IPS-NIHi7 (cell line): Measurements from ENCODE around the gene NPAS3.

Source experiments
- DNase-seq: peaks from one replicate; pipeline ENCODE4 v3.0.0; 2012; ENCODE audit warnings: mixed read lengths; ENCODE audit errors: extremely low spot score

Gene NPAS3

DNA sequence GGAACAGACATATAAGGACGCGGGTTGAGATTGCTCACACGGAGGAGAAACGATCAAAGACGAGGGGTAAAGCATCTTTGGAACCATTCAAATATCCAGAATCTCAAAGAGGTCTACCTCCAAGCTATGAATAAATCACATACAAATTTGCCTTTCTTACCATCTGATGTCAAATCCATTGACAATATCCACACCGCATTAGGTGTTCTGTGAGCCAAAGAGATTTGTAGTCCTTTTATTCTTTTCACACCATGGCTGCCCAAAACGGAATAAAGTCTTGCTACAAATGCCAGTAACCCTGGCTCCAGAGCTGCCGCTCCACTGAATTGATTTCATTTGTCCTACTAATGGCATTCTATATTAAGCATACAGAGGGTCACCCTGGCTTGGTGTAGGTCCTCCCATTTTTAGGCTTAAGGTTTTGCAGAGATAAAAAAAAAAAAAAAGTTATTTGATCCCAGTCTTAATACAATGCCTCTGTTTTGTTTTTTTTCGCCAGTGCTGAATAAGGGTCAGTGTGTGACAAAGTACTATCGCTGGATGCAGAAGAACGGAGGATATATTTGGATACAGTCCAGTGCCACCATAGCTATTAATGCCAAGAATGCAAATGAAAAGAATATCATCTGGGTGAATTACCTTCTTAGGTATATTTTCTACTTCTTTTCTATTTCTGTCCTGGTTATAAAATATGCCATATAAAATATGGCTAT lies 854.9 kb downstream of the NPAS3 start:
- DNase-seq: no peak

DNA sequence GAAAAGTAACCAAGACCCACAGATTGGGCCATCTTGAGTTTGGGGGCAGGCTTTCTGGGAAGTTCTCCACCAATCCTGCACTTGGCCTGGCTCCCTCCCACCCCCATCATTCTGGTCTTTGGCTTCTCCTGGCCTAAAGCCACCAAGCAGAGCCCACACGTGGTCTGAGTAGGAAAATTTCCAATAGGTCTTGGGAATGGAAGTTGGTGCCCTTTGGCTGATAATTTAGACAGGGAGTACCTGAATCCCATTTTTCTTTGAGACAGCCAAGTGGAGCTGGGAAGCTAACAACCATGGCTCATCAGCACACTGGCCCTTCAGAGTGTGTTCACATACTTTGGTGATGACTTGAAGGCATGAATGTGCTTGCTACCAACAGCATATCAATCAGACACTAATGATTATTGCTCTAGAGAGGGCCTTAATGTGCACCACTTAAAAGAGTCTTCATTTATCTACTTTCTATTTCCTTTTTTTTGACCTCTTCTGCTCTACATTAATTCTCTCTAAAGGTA lies 856.2 kb downstream of the NPAS3 start:
- DNase-seq: no peak

DNA sequence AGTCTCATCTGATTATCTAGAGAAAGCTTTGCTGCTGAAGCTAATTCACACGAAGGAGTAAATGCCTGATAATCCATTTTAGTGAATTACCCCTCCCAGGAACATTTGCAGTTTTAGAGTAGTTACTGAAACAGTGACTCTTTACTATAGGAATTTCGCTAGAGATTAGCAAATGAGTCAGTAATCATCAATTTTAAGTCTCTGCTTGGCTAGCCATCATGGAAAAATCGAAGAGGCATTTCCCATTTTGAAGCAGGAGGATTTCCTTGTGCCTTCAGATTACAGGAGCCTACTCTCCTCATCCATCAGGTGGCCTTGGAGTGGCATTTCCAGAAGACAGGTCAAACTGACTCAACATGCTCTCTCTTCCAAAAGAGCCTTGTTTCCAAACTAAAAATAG lies 857.7 kb downstream of the NPAS3 start:
- DNase-seq: no peak

DNA sequence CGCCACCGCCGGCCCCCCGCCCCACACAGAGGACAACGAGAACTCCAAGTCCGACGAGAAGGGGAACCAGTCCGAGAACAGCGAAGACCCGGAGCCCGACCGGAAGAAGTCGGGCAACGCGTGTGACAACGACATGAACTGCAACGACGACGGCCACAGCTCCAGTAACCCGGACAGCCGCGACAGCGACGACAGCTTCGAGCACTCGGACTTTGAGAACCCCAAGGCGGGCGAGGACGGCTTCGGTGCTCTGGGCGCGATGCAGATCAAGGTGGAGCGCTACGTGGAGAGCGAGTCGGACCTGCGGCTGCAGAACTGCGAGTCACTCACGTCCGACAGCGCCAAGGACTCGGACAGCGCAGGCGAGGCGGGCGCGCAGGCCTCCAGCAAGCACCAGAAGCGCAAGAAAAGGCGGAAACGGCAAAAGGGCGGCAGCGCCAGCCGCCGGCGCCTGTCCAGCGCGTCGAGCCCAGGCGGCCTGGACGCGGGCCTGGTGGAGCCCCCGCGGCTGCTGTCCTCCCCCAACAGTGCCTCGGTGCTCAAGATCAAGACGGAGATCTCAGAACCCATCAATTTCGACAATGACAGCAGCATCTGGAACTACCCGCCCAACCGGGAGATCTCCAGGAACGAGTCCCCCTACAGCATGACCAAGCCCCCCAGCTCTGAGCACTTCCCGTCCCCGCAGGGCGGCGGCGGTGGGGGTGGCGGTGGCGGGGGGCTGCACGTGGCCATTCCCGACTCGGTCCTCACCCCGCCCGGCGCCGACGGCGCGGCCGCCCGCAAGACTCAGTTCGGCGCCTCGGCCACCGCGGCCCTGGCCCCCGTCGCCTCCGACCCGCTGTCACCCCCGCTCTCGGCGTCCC lies 861.3 kb downstream of the NPAS3 start:
- DNase-seq: no peak

DNA sequence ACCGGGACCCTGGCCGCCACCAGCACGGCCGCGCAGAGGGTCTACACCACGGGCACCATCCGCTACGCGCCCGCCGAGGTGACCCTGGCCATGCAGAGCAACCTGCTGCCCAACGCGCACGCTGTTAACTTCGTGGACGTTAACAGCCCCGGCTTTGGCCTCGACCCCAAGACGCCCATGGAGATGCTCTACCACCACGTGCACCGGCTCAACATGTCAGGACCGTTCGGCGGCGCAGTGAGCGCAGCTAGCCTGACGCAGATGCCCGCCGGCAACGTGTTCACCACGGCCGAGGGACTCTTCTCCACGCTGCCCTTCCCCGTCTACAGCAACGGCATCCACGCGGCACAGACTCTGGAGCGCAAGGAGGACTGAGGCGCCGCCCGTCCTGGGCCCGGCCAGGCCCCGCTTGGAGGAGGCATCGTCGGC lies 862.1 kb downstream of the NPAS3 start:
- no peak for DNase-seq

DNA sequence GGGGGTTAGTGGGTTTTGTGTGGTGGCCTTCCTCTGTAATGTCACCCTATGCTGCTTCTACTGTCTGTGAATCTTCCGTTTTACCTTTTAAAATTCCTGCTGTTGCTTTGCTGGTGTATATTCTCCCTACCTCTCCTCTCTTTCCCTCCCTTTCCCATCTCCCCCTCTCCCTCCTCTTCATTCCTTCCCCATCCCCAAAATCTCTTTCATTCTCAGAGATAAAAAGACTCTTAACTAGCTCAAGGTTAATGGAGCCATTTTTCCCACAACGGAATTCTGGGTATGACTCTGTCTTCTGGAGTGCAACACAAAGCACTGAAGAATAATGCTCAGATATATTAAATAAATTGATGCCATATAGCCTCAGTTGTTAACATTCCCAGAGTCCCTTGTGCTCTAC lies 864.1 kb downstream of the NPAS3 start:
- DNase-seq: no peak

DNA sequence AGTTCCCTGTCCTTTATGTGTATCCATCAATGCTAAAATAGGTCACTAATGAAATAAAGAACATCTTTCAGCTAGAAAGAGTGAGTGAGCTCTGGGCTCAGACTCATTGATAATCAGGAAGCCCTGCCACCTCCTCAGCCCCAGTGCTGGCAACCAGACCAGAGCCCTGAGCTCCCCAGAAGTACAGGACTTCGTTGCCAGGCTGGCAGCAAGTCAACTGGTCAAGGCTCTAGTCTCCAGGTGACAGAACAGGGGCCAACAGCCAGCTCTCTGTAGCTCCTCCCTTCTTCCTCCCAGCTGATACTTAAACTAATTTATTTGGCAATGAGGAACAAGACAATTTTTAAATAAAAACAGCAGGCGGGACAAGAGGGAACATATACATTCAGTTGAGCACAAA lies 866.9 kb downstream of the NPAS3 start:
- DNase-seq: no peak

DNA sequence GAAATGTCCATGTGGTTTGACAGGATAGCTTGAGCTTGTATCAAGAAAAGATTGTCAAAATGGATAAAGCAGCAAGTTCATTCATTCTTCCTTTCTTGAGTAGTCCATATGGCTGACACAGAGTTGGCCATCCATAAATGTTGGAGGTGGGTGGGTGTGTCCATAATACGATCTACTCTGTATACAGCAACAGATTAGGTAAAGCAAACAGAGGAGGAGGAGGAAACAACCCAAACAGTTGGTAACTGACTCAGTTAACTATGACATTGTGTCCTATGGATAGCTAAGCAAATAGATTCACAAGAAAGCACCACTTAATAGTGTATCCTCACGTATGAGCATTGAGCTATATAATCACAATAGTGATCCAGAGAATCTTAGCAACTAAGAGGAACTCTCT lies 868.2 kb downstream of the NPAS3 start:
- no peak for DNase-seq

DNA sequence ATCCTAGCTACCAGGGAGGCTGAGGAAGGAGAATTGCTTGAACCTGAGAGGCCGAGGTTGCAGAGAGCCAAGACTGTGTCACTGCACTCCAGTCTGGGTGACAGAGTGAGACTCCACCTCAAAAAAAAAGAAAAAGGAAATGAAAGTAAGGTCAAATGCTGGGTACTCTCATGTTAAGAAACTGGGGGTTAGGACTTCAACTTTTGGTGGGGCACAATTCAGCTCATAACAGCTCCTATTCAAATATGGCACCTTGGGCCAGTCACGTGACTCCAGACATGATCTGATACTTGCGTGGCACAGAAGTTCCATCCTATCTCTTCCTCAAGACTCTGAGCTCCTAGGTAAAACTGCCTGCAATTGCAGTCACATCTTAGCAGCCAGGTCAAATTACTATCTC lies 869.5 kb downstream of the NPAS3 start:
- no peak for DNase-seq

DNA sequence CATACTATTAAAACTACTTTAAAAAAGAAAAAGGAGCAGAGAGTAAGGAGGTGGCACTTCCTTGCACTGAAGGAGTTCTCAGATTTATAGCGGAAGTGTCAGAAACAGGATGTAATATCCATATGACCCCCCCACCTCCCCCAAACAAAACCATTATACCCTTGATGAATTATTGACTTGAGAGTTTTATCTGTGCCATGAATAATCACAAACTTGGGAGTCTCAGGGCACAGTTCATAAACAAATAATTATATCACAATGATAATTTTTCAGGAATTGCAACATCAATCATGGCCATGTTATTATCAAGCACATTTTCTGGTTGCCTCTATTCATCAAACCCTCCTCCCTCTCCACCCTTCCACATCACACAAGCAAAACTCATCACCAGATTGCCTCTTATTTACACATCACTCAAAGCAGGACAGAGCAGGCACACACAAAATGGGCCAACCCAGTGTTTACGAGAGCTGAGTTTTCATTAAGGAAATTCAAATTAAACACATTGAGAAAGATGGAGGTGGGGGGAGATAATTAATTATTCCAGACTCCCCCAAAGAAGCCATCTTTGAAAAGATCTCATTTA lies 870.8 kb downstream of the NPAS3 start:
- DNase-seq: no peak

DNA sequence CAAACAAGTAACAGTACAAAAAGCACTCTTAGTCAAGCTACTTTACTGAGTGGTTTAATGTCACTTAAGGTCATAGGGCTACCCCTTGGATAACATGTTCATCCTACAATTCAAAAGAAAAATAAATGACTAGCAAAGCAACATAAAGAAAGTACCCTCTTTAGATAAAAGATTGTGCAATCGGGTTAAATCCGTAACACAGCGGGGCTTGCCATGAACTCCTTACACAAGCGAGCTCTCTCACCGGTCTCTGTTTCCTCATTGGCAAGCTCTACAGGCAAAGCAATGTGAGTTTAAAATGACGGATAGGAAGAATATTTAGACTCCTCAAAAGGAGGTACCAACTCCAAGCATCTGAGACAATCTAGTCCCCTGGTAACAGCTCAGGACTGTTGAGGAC lies 871.6 kb downstream of the NPAS3 start:
- DNase-seq: no peak

DNA sequence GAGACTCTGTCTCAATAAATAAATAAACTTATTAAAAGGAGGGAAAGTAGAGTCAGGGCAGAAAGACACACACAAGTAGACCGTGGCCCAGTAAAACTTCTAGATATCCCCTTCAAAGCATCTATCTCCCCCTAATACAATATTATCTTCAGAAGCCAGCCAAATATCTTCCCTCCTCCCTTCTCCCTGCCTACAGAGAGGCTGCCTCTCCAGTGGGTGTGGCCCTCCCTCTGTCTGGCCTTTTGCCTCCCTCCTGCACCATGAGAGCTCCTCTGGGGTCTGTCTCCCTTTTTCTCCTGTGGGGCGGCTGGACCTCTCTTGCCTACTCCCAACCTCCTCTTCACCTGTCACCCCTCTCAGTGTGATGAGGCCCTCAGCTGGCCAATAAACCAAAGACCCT lies 873.0 kb downstream of the NPAS3 start:
- no peak for DNase-seq

DNA sequence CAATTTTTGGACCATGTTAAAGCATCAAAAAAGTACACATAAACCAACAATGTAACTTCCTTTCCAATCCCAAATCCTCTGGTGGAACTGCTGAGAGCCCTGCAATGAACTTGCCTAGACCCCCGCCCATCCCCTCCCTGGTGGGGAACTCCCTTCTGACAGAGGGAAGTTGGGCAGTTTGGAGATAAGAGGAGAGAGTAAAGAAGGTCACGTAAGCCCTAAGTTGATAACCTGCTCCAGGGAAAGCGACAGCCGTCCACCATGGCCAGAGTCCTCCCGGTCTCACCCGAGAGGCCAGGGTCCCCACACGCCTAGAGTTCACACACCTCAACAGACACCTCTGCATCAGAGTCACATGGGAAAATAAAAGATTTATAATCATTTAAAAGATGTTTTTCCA lies 873.5 kb downstream of the NPAS3 start:
- no peak for DNase-seq

DNA sequence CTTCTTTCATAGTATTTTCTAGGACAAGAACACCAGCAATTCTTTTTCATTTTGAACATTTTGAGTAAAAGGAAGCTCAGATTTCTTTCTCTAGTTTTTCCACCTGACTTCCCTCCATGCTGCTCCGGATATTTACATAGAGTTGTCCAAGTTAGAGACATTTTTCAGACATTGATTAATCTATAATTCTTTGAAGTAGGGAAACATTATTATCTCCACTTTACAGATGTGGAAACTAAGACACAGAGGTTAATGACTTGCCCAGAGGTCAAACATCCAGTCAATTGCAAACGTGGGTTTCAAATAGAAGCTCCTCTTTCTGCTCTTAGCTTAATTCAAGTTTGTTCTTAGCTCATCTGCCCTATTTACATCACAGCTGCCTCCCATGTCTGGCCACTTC lies 873.9 kb downstream of the NPAS3 start:
- no peak for DNase-seq

DNA sequence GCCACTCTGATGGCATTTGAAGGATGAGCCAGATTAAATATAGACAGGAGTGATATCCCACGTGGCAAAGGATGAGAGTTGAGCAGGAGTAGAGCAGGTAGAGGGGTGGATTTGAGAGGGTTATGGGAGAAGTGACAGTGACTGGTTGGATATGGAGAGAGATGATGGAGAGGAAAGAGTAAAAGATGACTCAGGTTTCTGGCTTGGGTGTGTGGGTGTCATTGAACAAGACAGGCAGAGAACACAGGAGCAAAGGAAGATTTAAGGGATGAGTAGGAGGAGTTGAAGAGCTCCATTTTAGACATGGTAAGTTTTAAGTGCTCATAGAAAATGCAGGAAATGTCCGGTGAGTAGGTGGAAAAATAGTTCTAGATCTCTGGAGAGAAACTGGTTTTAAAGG lies 875.3 kb downstream of the NPAS3 start:
- no peak for DNase-seq

DNA sequence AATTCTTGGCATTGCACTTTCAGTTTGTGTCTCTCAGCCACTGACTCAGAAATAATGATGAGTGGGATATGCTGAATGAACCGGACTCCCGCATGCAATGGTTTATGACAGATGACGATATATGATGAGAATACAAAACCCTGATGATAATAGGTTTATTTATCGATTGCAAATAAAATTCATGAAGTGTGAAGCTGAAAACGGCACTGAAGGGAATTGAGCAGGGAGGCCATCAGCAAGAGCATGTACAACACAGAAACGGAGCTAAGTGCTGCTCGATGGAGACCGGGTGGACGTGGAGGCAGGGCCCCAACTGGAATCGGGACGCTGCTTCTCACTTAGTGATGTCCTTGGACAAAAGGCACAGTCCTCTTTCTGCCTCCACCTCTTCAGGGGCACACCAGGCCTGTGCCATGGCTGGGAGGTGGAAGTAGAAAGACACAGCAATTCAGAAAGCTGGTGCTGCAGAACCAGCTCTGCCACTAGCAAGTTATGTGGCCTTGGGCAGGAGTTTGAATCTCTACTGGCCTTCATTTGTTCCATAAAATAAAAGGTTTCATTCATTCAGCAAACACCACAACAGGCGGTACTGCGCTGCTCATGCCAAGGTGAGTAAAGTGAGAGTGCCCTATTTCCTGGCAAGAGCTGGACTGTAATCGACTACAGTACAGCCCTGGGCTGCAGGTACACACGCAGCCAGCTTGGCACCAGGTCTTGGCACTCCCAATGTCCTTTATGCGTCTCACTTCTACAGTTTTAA lies 895.2 kb downstream of the NPAS3 start:
- DNase-seq: no peak

DNA sequence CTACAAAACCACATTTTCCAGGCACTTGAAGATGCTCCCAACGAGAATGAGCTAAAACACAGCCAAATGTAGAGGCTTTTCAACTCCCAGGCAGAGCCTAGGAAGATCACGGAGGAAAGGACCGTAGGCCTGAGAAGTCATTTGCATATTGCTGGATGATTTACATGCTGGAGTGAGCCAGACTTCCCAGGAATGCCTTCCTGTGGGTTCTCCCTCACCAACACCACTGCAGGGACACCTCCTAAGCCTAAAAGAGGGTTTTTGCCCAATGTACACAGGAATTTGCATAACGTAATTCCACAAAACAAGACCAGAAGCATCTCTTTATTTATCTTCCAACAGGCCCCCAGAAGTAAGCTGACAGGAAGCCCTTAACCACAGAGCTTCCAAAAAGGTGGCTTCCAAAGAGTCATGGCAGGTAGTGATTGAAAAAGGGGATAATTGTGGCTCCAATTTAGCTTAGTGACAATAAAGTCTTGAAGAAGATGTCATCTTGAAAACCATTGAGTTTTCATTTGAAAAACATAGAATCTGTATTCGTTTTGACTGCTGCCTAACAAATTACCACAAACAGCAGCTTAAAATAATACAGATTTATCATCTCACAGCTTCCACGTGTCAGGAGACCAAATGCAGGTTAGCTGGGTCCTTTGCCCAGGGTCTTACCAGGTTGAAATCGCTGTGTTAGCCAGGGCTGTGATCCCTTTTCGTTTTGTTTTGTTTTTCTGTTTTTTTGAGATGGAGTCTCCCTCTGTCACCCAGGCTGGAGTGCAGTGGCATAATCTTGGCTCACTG lies 896.0 kb downstream of the NPAS3 start:
- DNase-seq: peak; percentile 29

DNA sequence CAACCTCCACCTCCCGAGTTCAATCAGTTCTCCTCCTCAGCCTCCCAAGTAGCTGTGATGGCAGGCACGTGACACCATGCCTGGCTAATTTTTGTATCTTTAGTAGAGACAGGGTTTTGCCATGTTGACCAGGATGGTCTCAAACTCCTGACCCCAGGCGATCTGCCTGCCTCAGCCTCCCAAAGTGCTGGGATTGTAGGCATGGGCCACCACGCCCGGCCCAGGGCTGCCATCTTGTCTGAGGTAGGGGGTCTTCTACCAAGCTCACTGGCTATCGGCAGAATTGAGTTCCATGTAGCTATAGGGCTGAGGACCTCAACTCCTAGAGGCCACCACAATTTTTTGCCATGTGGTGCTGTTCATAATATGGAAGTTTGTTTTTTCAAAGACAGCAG lies 896.6 kb downstream of the NPAS3 start:
- no peak for DNase-seq

DNA sequence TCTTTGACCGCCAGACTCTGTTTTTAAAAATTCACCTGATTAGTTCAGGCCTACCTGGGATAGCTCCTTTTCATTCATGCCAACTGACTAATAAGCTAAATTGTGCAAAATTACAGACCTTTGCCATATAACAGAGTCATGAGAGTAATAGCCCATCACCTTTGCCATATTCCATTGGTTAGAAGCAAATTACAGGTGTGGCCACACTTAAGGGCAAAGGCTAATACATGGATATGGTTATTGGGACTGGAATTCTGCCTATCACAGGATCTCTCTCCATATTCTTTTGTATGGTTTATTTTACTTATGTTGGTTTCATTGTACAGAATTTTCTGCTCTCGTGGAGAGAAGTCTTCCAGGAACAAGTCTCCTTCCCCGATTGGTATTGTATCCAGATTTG lies 897.0 kb downstream of the NPAS3 start:
- DNase-seq: no peak

DNA sequence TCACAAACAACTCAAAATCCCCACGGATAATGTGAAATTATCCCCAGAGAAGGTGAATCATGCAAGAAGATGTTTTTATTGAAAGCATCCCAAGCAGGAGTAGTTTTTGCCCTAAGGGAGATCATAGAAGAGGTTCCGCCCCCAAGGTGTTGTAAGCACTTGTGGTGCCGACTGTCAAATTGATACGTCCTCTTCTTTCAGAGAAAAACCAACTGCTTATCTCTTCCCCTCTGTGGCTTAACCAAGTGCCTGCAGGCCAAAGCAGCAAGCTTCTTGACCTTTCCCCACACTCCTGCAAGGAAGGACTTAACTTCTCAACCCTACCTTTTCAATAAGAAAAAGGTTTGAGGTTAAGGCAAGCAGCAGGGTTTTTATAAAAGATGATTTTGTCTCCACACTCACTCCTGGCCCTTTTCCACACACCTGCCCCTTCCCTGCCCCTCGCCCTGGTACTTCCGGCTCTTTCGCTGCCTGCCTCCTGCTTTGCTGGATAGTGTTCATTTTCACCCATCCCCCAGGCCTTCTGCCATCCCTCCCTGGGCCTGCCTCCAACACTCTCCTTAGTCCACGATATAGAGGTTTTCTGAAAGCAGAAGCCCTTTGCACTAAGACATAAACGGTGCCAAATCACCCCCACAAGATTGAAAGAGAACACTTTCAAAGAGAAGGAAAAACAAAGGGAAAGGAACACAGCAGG lies 897.7 kb downstream of the NPAS3 start:
- DNase-seq: no peak
